ENCODE data around the gene TNS3. TPM values are rescaled to one million over a fixed set of nuclear protein-coding genes. Genes with fewer than 3 reads are reported as not detected.

TNS3 gene
- total RNA-seq, 1 donor from 2014 or later = 30.3 TPM

GRCh38 chr7:47277321-47277781, 304.6 kb downstream of the TNS3 start:
- H3K4me3 Mint-ChIP-seq = no peak overlapping the region
- H3K4me1 Mint-ChIP-seq = peaks cover 10% of the 10 kb centered on the region
- H3K27ac Mint-ChIP-seq = no peak overlapping the region
- intact Hi-C loops (cut with micrococcal nuclease) = no loop called here
- no peak for TF ChIP-seq CTCF (IDR thresholded peaks at IDR 0.05)
- no peaks in the 10 kb centered on the region for H3K27me3 Mint-ChIP-seq
- ATAC-seq (ENCODE audit: low read depth) = no peak
- ChIA-PET POLR2A (no interaction called here), CTCF (no interaction called here)
- no peaks in the 10 kb centered on the region for H3K9me3 Mint-ChIP-seq
- peaks cover 48% of the 10 kb centered on the region for H3K36me3 Mint-ChIP-seq (ENCODE audit: low read depth)
- no peak for DNase-seq

DNA sequence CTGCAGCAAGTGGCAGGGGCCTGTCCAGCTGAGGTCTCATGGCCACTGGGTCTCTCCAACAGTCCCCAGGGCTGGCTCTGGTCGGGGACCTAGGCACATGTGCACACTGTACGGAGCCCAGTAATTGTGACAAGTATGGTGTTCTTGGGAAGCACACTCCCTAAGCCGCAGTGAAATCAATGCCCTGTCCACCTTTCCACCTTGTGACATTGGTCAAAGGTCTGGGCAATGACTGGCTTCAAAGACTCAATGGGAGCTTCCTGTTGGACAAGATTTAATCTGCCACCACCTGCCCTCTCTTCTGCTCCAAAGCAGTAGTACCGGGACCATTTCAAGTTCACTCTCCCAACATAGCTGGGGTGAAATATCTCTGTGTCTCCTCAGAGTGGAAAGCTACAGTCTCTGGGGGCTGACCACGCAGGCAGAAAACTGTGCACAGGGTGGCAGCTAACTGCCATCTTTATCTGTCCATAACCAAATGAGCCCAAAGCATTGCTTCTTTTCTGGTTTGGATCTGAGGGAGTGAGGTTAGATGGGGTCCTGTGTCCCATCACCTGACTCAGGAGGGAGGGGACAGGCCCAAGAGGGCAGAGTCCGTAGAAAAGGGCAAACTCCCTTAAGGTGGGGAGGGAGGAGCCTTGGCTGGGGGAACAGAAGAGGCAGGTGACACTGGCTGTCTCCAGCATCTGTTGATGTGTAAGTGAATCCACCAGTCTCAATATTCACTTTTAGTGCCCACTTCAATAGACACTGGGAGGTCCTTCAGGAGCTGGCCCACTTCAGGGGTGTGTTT, 307.7 kb downstream of the TNS3 start:
- H3K4me1 Mint-ChIP-seq = no peaks in the 10 kb centered on the region
- CTCF ChIA-PET = interaction anchor here (1.3 to 1.5 kb wide), 2 partner anchors 8 to 545 kb away, joined by 3 to 4 read pairs; no protein-coding TSS in a partner anchor
- ATAC-seq (ENCODE audit: low read depth) = no peak
- intact Hi-C loops (cut with micrococcal nuclease) = no loop called here
- peaks cover 26% of the 10 kb centered on the region for H3K36me3 Mint-ChIP-seq (ENCODE audit: low read depth)
- no peak for DNase-seq
- no peaks in the 10 kb centered on the region for H3K9me3 Mint-ChIP-seq
- no peak for TF ChIP-seq CTCF (IDR thresholded peaks at IDR 0.05)
- no peaks in the 10 kb centered on the region for H3K27me3 Mint-ChIP-seq
- no peak overlapping the region for H3K27ac Mint-ChIP-seq
- POLR2A ChIA-PET = no interaction called here
- no peak overlapping the region for H3K4me3 Mint-ChIP-seq

DNA sequence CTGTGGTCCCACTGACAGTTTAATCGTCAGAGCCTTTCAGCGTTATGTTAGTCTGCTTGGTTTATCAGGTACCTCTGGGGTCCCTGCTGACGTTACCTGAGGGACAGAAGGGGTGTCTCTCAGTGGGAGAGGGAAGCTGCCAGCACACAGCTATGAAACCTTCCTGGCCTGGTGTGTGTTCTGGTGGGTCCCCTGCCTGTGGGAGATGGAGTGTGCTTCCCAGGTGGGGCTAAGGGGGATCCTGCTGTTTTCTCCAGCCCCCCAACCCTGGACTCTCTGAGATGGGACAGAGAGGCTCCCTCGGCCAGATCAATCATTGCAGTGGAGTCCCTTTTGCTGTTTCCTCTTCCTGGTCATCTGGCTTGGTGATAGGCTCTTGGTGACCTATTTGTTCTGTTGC, 308.8 kb downstream of the TNS3 start:
- H3K4me3 Mint-ChIP-seq = no peak overlapping the region
- ChIA-PET CTCF (interaction anchor here (0.6 kb wide), 1 partner anchor 9 kb away, joined by 3 read pairs; no protein-coding TSS in a partner anchor), POLR2A (no interaction called here)
- DNase-seq (no peak), ATAC-seq (ENCODE audit: low read depth) (no peak)
- intact Hi-C loops (cut with micrococcal nuclease) = no loop called here
- no peak for TF ChIP-seq CTCF (IDR thresholded peaks at IDR 0.05)
- no peaks in the 10 kb centered on the region for H3K27me3 Mint-ChIP-seq
- H3K4me1 Mint-ChIP-seq = no peaks in the 10 kb centered on the region
- peaks cover 21% of the 10 kb centered on the region for H3K36me3 Mint-ChIP-seq (ENCODE audit: low read depth)
- H3K9me3 Mint-ChIP-seq = no peaks in the 10 kb centered on the region
- H3K27ac Mint-ChIP-seq = no peak overlapping the region

DNA sequence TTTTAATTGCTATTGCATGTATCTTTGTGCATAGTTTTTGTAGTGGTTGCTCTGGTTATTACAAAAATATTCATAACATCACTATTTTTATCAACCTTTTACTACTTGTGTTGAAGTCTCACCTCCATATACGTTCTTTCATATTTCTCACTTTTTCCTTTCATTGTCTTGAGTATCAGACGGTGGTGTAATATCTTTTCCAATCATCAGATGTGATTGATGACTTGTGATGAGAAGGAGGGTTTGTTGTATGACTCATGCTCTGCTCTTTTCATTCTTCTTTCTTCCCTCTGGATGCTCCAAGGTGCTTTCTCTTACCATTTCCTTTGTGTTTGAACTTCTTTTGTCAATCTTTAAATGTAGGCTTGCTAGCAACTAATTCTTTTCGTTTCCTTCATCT, 310.2 kb downstream of the TNS3 start:
- H3K27me3 Mint-ChIP-seq = no peaks in the 10 kb centered on the region
- ATAC-seq (ENCODE audit: low read depth) (no peak), DNase-seq (no peak)
- no peak overlapping the region for H3K27ac Mint-ChIP-seq
- ChIA-PET POLR2A (no interaction called here), CTCF (no interaction called here)
- no peaks in the 10 kb centered on the region for H3K9me3 Mint-ChIP-seq
- TF ChIP-seq CTCF (IDR thresholded peaks at IDR 0.05) = no peak
- H3K4me3 Mint-ChIP-seq = no peak overlapping the region
- H3K36me3 Mint-ChIP-seq (ENCODE audit: low read depth) = peaks cover 12% of the 10 kb centered on the region
- intact Hi-C loops (cut with micrococcal nuclease) = no loop called here
- no peaks in the 10 kb centered on the region for H3K4me1 Mint-ChIP-seq

DNA sequence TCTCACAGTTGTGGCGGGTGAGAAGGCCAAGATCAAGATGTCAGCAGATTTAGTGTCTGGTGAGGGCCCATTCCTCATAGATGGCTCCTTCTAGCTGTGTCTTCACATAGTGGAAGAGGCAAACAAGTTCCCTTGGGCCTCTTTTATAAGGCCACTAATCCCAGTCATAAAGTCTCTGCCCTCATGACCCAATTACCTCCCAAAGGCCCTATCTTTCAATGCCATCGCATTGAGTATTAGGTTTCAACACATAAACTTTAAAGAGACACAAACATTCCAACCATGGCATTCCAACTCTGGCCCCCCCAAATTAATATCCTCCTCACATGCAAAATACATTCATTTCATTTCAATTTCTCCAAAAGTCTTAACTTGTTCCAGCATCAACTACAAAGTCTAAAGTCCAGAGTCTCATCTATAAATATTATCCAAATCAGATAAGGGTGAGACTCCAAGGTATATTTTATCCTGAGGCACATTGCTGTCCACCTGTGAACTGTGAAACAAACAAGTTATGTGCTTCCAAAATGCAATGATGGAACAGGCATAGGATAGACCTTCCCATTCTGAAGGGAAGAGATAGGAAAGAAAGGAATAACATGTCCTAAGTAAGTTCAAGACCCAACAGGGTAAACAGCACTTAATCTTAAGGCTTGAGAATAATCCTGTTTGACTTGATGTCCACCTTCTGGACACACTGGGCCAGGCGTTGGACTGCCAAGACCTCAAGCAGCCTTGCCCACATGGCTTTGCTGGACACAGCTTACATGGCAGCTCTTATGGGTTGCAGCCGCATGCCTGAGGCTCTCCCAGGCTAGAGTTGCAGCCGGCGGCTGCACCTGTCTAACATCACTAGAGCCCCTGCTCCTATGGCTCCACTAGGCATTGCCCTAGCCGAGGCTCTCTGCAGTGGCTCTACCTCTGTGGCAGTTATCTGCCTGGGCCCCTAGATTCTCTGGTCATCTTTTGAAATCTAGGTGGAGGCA, 312.8 kb downstream of the TNS3 start:
- POLR2A ChIA-PET = no interaction called here
- H3K36me3 Mint-ChIP-seq (ENCODE audit: low read depth) = no peaks in the 10 kb centered on the region
- DNase-seq = no peak
- no peak overlapping the region for H3K27ac Mint-ChIP-seq
- no peaks in the 10 kb centered on the region for H3K9me3 Mint-ChIP-seq
- H3K4me1 Mint-ChIP-seq = no peaks in the 10 kb centered on the region
- H3K27me3 Mint-ChIP-seq = no peaks in the 10 kb centered on the region
- no peak for TF ChIP-seq CTCF (IDR thresholded peaks at IDR 0.05)
- no peak overlapping the region for H3K4me3 Mint-ChIP-seq
- CTCF ChIA-PET = interaction anchor here (0.6 to 1.6 kb wide), 4 partner anchors 15 to 834 kb away, joined by 3 to 6 read pairs (median 4); no protein-coding TSS in a partner anchor
- intact Hi-C loops (cut with micrococcal nuclease) = no loop called here
- ATAC-seq (ENCODE audit: low read depth) = no peak

Data from activated B cell treated with CpG ODN at 0.5 μM for 24 hours (primary cell).